Erythroblast (primary cell): Measurements from ENCODE around the gene PUM1.
"Not testable (repeated sequence)": the region's sequence is repeated elsewhere in the genome, so short reads cannot be mapped to it uniquely, and the experiment has no call there.

Experiments
- DNase-seq, 2 experiments: peaks; one replicate each; lab custom pipeline; 2025; lab: John Stamatoyannopoulos, UW
- GATA1 ChIP-seq: IDR thresholded peaks from 2 replicates; pipeline ENCODE4 v1.6.1; 2011; ENCODE audit warnings: low read depth, mild to moderate bottlenecking, control low read depth, low read length, moderate library complexity
- POLR2A ChIP-seq: IDR thresholded peaks from 2 replicates; pipeline ENCODE4 v1.6.1; 2011; ENCODE audit warnings: mild to moderate bottlenecking, low read length

PUM1 gene

DNA sequence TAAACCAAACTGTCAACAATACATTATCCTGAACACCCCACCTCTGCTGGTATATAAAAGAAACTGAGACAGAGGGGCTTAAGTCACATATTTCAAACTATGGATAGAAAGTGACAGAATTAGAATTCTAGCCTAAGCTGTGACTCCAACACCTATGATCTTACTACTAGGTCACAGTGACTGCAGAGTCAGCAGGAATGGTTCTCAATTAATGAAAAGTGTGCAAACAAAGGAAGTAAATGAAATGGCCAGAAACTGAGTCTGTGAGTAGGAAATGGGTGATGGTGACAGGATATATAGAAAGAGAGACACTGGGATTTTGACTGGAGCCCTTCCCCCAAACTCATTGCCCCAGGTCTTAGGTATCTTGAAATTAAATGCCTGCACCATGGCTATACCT is 118.3 kb downstream of the PUM1 start:
- no peak for DNase-seq
- TF ChIP-seq POLR2A (no peak), GATA1 (no peak)

DNA sequence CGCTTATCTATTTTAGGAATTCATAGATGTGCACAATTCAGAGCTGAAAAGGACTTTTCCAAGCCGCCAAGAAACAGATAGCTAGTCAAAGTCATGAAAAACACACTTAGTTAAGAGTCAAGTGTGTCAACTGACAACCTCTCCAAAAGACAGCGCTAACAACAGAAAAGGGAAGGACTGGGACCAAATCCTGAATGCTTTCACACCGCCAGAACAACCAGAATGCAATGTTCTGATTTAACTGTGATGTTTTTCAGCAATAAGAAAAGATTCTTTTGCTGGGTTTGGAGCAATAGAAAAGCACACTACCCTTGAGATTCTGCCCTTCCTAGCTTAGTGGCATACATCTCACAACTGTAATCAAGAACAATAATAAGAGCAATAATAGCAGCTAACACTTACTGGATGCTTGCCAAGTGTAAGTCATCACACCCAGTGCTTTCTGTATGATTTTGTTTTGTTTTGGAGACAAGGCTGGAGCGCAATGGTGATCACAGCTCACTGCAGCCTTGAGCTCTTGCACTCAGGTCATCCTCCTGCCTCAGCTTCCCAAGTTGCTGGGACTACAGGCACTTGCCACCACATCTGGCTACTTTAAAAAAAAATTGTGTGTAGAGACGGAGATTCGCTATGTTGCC is 123.1 kb downstream of the PUM1 start:
- TF ChIP-seq GATA1 (no peak), POLR2A (no peak)
- DNase-seq: no peak

DNA sequence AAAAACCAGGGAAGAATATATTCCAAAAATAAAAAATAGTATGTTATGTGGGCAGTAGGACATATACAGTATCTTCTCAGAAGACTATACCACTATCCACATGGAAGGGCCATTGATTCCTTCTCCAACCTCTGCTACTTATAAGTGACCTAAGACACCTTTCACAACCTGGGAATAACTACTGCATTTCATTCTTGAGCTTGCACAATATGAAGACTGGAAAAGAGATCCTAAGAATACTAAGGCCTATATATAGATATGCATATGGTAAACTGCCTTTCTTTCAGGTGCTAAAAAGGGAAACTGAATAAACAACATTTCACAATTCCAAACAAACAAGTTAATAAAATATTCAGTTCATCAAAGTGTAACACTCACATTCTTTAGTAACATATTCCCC is 125.0 kb downstream of the PUM1 start:
- DNase-seq: no peak
- TF ChIP-seq GATA1 (no peak), POLR2A (no peak)

DNA sequence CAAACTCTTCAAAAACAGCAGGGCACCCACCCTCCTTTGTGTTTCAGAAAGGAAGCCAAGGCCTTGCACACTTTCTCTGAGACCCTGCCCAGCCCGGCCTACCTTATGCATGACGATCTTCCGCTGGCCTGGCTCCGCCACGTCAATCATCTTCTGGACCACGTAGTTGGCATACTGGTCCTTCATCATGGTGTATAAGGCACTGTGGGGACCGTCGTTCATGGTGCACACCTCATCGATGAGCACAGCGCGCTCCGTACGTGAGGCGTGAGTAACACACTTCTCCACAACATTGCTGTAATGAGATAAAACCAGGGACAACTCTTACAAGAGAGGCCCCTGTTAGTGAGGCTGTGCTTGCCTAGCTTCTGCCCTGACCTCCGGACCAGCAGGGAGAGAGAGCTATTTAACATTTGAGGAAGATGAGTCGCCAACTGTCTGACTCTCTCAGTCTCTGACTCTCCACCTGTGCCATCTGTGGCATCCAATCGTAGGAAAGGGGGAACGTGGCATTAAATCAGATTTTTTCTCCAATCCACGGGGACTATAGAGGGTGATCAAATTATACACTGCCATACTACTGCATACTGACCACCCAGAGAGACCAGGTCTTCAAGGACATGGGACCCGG is 128.9 kb downstream of the PUM1 start:
- TF ChIP-seq POLR2A (no peak), GATA1 (no peak)
- DNase-seq: no peak

DNA sequence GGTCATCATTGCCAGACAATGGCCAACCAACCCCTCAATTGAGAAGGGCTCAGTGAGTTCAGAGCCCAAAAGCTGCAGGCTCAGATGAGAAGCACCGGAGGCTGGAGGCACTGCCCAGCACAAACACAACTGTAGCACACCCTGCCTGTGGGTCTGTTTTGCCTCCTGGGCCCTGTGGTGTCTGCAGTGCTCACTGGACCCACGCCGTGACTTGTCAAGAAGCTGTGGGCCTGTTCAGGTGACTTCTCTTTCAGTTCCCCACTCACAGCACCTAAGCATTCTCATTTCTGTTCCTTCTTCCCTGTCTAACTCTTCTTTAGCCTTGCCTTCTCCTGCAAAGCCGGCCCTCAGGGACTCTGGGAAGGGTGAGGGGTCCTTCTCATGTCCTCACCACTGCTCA is 129.8 kb downstream of the PUM1 start:
- not testable (repeated sequence) for DNase-seq

DNA sequence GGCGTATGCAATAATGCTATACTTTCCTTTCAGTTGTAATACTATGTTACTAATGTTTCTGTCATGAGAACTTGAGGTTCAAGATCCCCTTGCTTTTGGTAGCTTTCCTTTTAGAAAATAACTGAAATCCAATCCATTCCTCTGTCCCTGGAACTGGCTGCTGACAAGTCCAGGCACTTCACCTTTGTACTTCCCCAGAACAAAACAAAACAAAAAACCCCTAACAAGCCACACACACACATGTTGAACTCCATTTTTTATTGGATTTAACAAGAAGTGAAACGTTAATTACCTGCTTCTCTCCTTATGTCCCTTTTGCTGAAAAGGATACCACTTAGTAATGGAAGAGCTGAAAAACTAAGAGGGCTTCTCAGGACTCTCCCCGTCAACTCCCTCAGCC is 130.9 kb downstream of the PUM1 start:
- no peak for TF ChIP-seq GATA1
- DNase-seq: no peak

DNA sequence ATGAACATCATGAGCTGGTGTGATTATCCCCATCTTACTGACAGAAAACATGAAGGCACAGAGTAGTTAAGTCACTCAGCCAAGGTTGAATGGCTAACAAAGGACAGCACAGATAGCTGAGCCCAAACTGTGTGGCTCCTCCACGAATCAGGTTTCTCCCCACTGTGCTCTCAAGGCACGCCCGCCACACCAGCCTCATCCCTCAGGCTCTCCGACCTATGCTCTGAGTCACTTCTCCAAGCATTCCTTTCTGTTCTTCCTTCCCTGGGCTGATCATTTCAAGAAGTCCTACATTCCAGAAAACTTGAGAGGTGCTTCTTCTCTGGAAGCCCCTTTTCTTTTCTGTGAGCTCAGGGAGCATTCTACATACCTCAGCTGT is 131.7 kb downstream of the PUM1 start:
- TF ChIP-seq POLR2A (no peak), GATA1 (no peak)
- DNase-seq: no peak

DNA sequence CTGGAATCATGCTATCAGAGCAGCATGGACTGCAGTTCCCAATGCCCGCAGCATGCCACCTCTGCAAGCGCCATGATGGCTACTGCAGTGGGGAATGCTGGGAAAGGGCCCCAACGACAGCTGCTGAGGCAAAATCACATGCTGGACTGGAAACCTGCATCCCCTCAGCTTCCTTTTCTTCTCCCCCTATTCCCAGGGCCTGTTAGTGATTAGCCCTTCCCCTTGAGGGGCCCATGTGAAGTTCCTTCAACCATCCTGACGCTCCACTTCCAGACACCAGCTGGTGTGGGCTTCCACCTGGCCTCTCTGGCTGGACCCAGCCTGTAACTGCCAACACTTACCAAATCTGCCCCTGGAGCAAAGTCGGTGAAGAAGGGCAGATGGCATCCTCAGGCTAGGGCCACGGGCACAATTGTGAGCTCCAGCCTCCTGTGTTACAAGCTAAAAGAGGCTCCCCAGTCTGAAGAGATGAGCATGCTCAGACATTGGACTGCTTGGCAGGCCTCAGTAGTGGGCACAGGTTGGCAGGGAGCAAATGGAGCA is 134.8 kb downstream of the PUM1 start:
- TF ChIP-seq POLR2A (no peak), GATA1 (no peak)
- DNase-seq: no peak

DNA sequence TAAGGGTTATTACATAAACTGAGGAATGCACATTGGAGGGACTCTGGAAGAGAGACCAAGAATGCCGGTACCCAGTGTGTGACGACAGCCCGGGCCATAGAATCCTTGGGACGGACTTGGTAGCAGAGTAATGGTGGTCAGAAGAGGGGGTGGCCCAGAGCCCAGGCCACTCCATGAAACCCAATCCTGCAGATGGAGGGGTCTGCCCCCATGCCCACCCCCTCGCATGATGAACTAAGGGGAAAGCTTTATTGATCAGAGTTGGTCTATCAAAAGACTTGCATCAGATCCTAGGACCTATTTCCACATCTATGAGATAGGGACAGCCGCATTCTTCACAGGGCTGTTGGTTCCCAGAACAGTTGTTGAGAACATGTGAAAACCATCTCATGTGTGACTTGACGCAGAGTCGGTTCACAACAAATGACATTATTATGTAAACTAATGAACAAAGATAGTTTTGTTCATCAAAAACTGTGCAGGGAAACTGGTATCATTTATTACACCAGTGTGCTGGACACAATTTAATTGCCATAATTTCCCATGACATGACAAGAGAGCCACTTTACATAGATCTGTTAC is 135.5 kb downstream of the PUM1 start:
- no peak for TF ChIP-seq GATA1
- no peak for DNase-seq

DNA sequence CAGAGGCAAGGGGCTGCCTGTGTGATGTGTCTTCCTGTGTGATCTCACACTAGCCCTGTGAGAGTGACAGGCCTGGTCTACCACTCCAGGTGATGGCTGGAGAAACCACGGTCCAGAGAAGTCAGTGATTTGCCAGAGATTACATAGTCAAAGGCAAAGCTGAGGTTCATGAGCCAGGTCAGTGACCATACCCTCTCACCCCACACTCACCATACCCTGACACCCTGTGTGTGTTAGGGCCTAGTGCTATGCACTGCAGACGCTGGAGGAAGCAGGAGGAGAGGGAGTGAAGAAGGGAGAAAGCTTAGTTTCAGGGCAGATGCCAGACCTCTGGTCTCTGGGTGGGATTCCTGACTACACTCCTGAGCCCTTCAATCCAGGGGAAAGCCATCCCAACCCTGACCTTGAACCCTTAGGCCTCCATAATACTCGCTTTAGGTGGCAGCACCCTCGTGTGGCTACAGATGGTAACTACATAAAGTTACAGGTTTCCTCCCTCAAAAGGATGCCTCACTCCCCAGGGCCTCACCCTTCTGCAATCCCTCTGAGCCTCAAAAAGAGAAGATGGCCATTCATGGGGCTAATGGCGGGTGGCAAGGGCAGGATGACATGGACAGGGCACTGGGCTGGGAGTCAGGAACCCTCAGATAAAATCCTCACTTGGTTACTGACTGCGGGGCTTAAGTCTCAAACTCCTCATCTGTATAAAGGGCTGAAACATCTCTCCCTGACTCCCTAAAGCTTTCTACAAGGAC is 136.2 kb downstream of the PUM1 start:
- TF ChIP-seq POLR2A: no peak
- no peak for TF ChIP-seq GATA1
- peak; percentile 56 to 74 for DNase-seq

DNA sequence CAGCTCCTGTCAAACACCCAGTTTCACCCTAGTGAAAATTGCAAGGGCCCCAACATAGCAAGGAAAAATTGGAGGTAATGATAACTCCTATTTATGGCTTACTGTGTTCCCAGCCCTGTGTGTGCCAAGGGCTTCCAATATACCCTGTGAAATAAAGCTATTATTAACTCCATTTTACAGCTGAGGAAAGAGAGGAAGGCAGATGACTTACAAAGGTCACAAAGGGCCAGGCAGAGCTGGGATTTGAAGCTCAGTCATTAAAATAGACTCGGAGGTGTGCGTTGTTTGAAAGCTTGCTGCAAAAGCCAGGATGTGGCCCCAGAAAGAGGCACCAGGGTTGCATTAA is 136.8 kb downstream of the PUM1 start:
- DNase-seq: no peak
- TF ChIP-seq GATA1 (no peak), POLR2A (no peak)

DNA sequence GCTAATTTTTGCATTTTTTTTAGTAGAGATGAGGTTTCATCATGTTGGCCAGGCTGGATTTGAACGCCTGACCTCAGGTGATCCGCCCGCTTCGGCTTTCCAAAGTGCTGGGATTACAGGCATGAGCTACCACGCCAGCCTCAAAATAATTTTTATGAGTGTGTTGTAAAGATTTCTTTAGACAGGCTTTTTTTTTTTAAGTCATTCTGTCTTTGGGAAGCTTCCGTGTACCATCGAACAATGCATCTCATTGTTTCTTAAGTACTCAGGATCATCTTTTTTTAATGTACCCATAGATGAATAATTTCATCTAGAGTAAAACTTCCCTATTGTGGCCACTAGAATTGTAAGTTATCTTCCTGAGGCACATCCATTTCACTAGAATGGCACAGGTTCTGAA is 137.3 kb downstream of the PUM1 start:
- DNase-seq: no peak
- TF ChIP-seq GATA1 (no peak), POLR2A (no peak)

DNA sequence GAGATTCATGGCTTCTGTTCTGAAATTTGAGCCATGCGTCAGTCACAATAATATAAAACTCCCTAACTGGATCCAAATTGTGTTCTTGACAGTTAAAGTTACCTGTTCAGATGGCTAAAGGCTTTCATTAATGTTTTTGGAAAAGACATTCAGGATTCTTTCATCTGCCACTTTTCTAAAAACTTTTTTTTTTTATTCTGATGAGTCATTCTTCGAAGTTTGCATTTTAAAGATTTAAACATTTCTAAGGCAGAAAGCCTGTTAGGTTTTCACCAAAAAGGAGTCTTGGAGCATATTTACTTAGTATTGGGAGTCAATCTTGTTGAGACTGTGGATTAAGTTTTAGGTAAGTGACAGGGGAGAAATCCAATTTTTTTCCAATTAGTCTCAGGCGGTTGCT is 138.1 kb downstream of the PUM1 start:
- no peak for DNase-seq
- no peak for TF ChIP-seq GATA1
- TF ChIP-seq POLR2A: no peak

DNA sequence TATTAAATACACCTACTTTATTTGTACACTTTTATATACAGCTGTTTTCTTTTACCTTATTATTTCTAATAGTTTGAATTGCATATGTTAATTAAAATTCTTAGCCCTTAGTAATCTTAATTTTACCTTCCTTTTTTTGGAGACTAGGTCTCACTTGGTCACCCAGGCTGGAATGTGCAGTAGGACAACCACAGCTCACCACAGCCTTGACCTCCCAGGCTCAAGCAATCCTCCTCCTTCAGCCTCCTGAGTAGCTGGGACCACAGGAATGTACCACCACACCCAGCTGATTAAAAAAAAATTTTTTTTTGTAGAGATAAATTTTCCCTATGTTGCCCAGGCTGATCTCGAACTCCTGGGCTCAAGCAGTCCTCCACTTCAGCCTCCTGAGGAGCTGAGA is 141.9 kb downstream of the PUM1 start:
- TF ChIP-seq GATA1 (no peak), POLR2A (no peak)
- no peak for DNase-seq

DNA sequence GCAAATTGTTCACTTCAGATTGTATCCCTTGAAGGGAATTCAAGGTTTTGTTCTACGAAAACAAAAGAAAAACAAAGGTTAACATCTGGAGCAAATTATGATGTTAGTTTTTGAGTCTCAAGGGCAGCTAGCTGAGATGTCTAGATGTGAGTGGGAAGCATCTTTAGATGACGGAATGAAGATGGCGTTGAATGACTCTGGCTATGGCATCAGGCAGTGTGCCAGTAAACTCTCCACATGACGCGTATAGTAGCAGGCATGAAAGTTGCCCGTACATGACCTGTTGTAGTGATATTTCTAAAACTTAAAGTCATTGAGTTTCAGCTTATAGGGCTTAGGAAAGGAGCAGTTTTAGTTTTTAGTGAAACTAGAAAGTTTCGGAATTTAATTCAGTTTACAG is 144.7 kb downstream of the PUM1 start:
- TF ChIP-seq POLR2A (no peak), GATA1 (no peak)
- peak; percentile 41 to 43 for DNase-seq
